Testis (tissue), 2 donors: ENCODE data around the gene SNX13.
"Not testable (repeated sequence)": the region's sequence is repeated elsewhere in the genome, so short reads cannot be mapped to it uniquely, and the experiment has no call there.

Experiments
- POLR2A ChIP-seq: fragments of 450-650 bp; IDR thresholded peaks from one replicate; pipeline ENCODE4 v1.6.1; 2017; ENCODE audit warnings: antibody characterized with exemption, mild to moderate bottlenecking, moderate library complexity
- TF ChIP-seq, protein P1 (sequence below), 3 experiments: fragments of 450-650 bp in 2 of 3; fragments of 200-600 bp in 1 of 3; sonication (generic) in 1 of 3; IDR thresholded peaks; one replicate each; pipeline ENCODE4 v1.5.1; 2016 to 2019; ENCODE audit warnings: antibody characterized with exemption in 3 of 3, mild to moderate bottlenecking in 2 of 3, moderate library complexity in 1 of 3

DNA sequence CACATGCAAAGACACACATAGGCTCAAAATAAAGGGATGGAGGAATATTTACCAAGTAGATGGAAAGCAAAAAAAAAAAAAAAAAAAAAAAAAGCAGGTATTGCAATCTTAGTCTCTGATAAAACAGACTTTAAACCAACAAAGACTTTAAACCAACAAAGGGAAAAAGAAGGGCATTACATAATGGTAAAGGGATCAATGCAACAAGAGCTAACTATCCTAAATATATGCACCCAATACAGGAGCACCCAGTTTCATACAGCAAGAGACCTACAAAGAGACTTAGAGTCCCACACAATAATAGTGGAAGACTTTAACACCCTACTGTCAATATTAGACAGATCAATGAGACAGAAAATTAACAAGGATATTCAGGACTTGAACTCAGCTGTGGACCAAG lies 131.1 kb downstream of the SNX13 start:
- TF ChIP-seq, protein P1, sequence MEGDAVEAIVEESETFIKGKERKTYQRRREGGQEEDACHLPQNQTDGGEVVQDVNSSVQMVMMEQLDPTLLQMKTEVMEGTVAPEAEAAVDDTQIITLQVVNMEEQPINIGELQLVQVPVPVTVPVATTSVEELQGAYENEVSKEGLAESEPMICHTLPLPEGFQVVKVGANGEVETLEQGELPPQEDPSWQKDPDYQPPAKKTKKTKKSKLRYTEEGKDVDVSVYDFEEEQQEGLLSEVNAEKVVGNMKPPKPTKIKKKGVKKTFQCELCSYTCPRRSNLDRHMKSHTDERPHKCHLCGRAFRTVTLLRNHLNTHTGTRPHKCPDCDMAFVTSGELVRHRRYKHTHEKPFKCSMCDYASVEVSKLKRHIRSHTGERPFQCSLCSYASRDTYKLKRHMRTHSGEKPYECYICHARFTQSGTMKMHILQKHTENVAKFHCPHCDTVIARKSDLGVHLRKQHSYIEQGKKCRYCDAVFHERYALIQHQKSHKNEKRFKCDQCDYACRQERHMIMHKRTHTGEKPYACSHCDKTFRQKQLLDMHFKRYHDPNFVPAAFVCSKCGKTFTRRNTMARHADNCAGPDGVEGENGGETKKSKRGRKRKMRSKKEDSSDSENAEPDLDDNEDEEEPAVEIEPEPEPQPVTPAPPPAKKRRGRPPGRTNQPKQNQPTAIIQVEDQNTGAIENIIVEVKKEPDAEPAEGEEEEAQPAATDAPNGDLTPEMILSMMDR (IDR thresholded peaks at IDR 0.05): not testable (repeated sequence)
- not testable (repeated sequence) for TF ChIP-seq POLR2A
